ENCODE data around the gene MRPL37.

DNA sequence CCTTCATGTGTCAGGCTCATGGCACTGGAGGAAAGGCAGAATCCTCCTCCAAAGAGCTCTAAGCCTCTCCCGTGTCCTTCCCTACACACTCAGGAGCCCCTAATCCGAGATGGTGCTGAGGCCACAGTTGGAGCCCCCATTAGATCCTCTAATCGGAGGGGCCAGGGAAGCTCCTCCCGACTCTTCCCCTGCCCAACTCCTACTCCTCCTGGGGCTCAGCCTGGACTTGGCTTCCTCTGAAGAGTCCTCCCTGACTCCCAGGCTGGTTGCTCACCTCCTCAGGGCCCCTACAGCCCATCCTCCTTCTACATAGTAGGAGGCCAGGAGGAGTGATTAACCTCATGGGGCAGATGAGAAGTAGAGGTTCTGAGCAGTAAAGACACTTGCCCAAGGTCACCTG is 25.9 kb upstream of the MRPL37 start:
- TF ChIP-seq, protein P1, sequence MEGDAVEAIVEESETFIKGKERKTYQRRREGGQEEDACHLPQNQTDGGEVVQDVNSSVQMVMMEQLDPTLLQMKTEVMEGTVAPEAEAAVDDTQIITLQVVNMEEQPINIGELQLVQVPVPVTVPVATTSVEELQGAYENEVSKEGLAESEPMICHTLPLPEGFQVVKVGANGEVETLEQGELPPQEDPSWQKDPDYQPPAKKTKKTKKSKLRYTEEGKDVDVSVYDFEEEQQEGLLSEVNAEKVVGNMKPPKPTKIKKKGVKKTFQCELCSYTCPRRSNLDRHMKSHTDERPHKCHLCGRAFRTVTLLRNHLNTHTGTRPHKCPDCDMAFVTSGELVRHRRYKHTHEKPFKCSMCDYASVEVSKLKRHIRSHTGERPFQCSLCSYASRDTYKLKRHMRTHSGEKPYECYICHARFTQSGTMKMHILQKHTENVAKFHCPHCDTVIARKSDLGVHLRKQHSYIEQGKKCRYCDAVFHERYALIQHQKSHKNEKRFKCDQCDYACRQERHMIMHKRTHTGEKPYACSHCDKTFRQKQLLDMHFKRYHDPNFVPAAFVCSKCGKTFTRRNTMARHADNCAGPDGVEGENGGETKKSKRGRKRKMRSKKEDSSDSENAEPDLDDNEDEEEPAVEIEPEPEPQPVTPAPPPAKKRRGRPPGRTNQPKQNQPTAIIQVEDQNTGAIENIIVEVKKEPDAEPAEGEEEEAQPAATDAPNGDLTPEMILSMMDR (conservative IDR thresholded peaks at IDR 0.05; ENCODE audit: low read length) = no peak
- TF ChIP-seq EZH2phosphoT487 (IDR thresholded peaks at IDR 0.05; ENCODE audit: borderline replicate concordance) = no peak

All from Loucy (cell line).